ENCODE results near the gene SPRED3.
"Not testable (repeated sequence)": the region's sequence is repeated elsewhere in the genome, so short reads cannot be mapped to it uniquely, and the experiment has no call there.

Gene SPRED3

DNA sequence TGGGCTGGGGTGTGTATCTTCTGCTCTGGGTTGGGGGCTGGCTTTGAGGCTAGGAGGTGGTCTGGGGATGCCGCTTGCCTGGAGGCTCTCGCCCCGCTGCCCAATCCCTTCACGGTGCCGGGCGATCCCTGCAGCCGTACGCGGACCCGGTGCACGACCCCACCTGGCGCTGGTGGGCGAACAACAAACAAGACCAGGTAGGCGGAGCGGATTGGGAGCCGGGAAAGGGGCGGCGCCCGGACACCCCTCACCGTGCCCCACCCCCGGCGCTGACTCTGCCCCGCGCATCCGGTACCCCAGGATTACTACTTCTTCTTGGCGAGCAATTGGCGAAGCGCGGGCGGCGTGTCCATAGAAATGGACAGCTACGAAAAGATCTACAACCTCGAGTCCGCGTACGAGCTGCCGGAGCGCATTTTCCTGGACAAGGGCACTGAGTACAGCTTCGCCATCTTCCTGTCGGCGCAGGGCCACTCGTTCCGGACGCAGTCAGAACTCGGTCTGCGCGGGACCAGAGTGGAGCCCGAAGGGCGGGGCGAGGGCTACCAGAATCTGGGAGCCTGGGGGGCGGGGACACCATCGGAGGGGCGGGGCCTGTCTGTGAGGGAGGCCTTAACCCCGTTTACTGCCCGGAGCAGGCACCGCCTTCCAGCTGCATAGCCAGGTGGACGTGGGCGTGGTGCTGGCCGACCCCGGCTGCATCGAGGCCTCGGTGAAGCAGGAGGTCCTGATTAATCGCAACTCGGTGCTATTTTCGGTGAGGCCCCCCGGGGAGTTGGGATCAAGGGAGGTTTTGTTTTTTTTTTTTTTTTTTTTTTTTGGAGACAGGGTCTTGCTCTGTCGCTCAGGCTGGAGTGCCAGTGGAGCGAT, 26.2 kb upstream of the SPRED3 start:
- peak overlapping the region; percentile 90 to 91 for H3K4me3 Mint-ChIP-seq
- peaks cover 24% of the 10 kb centered on the region for H3K4me1 Mint-ChIP-seq
- H3K9me3 Mint-ChIP-seq = no peaks in the 10 kb centered on the region
- DNase-seq (peak; percentile 77 to 79), ATAC-seq (peak; percentile 78)
- peaks cover 41% of the 10 kb centered on the region for H3K27me3 Mint-ChIP-seq
- H3K27ac Mint-ChIP-seq = no peak overlapping the region

DNA sequence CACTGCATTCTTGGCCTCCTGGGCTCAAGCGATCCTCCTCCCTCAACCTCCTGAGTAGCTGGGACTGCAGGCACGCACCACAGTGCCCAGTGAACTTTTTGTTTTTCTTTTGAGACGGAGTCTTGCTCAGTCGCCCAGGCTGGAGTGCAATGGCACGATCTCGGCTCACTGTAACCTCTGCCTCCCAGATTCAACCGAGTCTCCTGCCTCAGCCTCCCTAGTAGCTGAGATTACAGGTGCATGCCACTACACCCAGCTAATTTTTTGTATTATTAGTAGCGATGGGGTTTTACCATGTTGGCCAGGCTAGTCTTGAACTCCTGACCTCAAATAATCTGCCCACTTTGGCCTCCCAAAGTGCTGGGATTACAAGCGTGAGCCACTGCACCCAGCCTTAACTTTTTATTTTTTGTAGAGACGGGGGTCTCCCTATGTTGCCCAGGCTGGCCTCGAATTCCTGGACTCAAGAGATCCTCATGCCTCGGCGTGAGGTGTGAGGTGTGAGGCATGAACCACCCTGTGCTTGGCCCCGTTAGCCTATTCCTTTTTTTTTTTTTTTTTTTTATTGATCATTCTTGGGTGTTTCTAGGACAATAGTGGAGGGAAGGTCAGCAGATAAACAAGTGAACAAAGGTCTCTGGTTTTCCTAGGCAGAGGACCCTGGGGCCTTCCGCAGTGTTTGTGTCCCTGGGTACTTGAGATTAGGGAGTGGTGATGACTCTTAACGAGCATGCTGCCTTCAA, 25.4 kb upstream of the SPRED3 start:
- not testable (repeated sequence) for DNase-seq, H3K27ac Mint-ChIP-seq, ATAC-seq, H3K9me3 Mint-ChIP-seq
- Mint-ChIP-seq H3K27me3 (peaks cover 49% of the 10 kb centered on the region), H3K4me3 (peak overlapping the region; percentile 90 to 91), H3K4me1 (peaks cover 24% of the 10 kb centered on the region)

DNA sequence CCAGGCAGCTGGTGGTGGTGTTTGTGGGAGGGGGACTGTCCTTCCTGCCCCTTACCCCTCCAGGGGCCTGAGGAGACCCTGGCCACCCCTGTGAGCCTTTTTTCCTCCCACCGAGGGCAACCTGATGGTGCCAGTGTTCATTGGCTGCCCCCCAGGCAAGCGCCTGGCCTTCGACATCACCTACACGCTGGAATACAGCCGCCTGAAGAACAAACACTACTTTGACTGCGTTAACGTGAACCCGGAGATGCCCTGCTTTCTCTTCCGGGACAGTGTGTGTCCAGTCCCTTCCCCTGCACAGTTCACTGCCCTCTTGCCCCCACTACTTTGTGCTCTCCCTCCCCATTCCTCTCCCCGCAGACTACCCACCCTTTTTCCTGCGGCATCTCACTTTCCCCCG, 21.5 kb upstream of the SPRED3 start:
- H3K4me1 Mint-ChIP-seq = peaks cover 9% of the 10 kb centered on the region
- H3K27ac Mint-ChIP-seq = no peak overlapping the region
- peaks cover 22% of the 10 kb centered on the region for H3K27me3 Mint-ChIP-seq
- no peak for ATAC-seq
- H3K4me3 Mint-ChIP-seq = no peak overlapping the region
- no peak for DNase-seq
- no peaks in the 10 kb centered on the region for H3K9me3 Mint-ChIP-seq

DNA sequence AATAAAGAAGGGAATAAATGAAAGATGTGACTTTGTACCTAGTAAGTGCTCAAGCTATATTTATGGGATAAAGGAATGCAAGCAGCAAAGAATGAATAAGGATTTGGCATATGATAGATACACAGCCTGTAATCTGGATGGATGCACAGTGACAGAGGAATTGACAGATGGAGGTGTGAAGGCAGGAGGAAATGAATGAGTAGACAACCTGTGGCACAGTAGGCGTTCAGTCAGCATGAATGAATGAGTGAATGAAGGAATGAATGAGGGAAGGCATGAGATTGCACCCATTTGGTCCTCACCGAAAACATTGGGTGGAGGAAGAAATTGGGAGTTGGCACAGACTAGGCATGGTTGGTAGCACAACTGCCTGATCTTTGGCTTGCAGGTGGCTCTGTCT, 18.9 kb upstream of the SPRED3 start:
- no peak overlapping the region for H3K4me3 Mint-ChIP-seq
- DNase-seq (no peak), ATAC-seq (no peak)
- H3K27ac Mint-ChIP-seq = no peak overlapping the region
- no peaks in the 10 kb centered on the region for H3K4me1 Mint-ChIP-seq
- H3K27me3 Mint-ChIP-seq = peaks cover 22% of the 10 kb centered on the region
- no peaks in the 10 kb centered on the region for H3K9me3 Mint-ChIP-seq

DNA sequence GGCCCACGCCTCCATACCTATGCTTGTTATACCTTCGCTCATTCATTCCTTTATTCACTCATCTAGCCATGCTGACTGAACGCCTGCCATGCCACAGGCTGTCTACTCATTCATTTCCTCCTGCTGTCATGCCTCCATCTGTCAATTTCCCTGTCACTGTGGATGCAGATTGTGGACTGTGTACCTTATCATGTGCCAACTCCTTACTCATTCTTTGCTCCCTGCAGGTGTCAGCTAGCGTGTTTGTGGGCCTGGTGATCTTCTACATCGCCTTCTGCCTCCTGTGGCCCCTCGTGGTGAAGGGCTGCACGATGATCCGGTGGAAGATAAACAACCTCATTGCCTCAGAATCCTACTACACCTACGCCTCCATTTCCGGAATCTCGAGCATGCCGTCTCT, 18.2 kb upstream of the SPRED3 start:
- DNase-seq (no peak), ATAC-seq (no peak)
- Mint-ChIP-seq H3K27ac (no peak overlapping the region), H3K4me1 (peaks cover 7% of the 10 kb centered on the region), H3K27me3 (peaks cover 22% of the 10 kb centered on the region), H3K9me3 (no peaks in the 10 kb centered on the region), H3K4me3 (no peak overlapping the region)

DNA sequence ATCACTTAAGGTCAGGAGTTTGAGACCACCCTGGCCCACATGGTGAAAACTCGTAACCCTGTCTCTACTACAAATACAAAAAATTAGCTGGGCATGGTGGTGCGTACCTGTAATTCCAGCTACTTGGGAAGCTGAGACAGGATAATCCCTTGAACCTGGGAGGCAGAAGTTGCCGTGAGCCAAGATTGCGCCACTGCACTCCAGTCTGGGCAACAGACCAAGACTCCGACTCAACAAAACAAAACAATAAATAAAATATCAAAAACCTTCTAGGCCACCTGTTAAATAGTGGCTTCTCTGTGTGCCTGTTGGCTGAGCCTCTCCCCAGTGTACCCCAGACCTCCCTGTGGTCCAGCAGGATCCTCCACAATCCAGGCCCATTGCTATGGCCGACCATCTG, 17.4 kb upstream of the SPRED3 start:
- Mint-ChIP-seq H3K27ac (no peak overlapping the region), H3K27me3 (peaks cover 21% of the 10 kb centered on the region), H3K9me3 (no peaks in the 10 kb centered on the region), H3K4me1 (peaks cover 15% of the 10 kb centered on the region), H3K4me3 (no peak overlapping the region)
- DNase-seq = no peak
- no peak for ATAC-seq

DNA sequence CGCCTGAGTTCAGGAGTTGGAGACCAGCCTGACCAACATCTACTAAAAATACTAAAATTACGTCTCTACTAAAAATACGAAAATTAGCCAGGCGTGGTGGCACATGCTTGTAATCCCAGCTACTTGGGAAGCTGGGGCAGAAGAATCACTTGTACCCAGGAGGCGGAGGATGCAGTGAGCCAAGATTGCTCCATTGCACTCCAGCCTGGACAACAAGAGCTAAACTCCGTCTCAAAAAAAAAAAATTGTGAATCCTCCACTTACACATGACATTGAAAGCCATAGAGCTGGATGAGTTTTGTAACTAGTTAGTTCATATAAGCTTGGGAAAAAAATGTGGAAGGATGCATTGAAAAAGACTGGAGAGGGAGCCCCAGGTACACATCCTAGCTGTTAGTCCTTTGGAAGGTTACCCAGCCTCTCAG, 14.6 kb upstream of the SPRED3 start:
- Mint-ChIP-seq H3K27me3 (no peaks in the 10 kb centered on the region), H3K4me3 (peak overlapping the region; percentile 92 to 99), H3K4me1 (peaks cover 25% of the 10 kb centered on the region), H3K27ac (peak overlapping the region; percentile 78 to 100), H3K9me3 (no peaks in the 10 kb centered on the region)
- DNase-seq = no peak
- no peak for ATAC-seq

DNA sequence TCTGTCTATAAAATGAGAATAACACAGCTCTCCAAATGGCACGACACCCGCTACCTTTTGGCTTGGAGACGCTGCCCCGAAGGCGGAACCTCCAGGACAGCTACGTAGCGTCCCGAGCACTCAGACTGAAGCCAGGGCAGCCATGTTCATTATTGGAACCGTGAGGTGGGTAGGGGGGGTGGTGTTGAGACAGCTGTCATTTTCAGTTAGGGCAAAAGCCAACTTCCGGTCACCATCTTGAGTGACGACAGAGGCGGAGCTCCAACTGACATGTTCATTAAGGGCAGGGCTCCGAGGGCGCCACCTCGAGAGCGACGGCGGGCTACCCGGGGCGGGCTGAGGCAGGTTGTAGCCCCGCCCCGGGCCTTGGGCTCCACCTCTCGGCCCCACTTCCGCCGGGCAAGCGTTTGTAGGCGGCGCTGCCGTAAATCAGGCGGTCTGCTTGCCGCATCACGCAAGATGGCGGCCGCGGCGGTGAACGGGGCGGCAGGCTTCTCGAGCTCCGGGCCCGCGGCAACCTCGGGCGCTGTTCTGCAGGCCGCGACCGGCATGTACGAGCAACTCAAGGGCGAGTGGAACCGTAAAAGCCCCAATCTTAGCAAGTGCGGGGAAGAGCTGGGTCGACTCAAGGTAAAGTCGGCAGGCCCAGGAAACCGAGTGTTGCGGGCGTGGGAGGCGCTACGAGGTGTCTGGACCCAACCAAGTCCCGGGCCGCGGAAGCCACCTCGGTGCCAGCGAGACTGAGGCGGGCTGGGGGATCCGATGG, 14.0 kb upstream of the SPRED3 start, which contains the start of gene PSMD8:
Gene PSMD8, plus strand, starts transcription at position 240 of the 766 bp plus-strand sequence. Its CDS starts 31 bp downstream, at position 271.
- Mint-ChIP-seq H3K4me3 (peak within 1 kb of the TSS; percentile 92 to 99), H3K9me3 (no peaks in the 10 kb centered on the region), H3K4me1 (peaks cover 29% of the 10 kb centered on the region), H3K27ac (peak within 1 kb of the TSS; percentile 99 to 100), H3K27me3 (no peaks in the 10 kb centered on the region)
- ATAC-seq (peak; percentile 98), DNase-seq (peak; percentile 99)

DNA sequence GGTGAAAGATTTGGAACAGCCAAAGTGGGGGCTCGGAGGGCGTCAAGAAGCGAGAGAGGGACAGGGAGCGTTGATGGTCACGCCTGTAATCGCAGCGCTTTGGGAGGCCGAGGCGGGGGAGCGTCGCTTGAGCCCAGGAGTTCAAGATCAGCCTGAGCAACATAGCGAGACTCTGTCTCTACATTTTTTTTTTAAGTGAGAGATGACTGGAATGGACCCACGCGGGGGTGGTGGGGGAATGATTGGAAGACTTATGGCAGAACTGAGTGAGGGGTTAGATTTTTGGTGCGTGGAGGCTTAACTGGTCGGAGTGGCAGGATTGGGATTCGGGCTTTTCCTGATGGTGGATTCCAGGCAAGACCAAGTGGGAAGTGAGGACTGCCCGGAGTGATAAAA, 13.4 kb upstream of the SPRED3 start:
- ATAC-seq (peak; percentile 0), DNase-seq (no peak)
- H3K27me3 Mint-ChIP-seq = no peaks in the 10 kb centered on the region
- peak overlapping the region; percentile 92 to 99 for H3K4me3 Mint-ChIP-seq
- no peaks in the 10 kb centered on the region for H3K9me3 Mint-ChIP-seq
- peak overlapping the region; percentile 99 to 100 for H3K27ac Mint-ChIP-seq
- H3K4me1 Mint-ChIP-seq = peaks cover 31% of the 10 kb centered on the region

DNA sequence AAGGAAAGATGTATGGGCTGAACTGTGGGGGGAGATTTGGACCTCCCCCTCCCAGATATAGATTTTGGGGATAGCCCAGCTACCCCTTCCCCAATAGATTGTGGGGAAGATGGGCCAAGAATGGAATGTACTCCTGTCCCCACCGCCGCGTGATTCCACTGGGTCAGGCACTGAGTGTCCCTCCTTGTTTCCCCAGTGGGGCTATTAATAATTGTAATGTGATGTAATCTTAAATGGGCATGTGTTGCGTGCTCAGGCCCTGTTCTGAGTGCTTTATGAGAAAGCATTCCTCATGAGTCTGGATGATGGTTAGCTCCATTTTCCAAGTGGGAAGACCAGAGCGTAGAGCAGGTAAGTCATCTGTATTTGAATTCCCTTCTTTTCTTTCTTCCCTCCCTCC, 12.7 kb upstream of the SPRED3 start:
- Mint-ChIP-seq H3K27me3 (no peaks in the 10 kb centered on the region), H3K4me1 (peaks cover 31% of the 10 kb centered on the region), H3K27ac (peak overlapping the region in 1 of 2 donors; percentile 84), H3K9me3 (no peaks in the 10 kb centered on the region), H3K4me3 (peak overlapping the region; percentile 92 to 99)
- no peak for DNase-seq
- ATAC-seq = no peak

DNA sequence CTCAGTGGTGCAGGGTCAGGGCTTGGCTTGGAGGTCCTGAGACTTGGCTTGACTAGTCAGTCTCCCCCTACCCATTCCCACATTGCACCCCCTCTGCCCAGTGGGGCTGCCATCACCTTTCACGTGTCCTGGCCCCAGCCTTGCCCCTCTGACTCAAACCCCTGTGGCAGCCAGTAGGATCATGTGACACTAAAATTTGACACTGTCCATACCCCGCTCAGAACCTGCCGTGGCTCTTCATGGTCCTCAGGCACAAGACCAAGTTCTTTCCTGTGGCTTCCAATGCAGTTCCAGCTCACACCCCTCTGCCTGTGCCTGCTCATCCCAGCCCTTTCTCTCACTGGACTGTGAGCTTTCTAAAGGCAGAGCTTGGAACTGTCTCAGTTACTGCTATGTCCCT, 11.9 kb upstream of the SPRED3 start:
- Mint-ChIP-seq H3K27ac (no peak overlapping the region), H3K27me3 (no peaks in the 10 kb centered on the region), H3K9me3 (no peaks in the 10 kb centered on the region), H3K4me3 (peak overlapping the region; percentile 56), H3K4me1 (peaks cover 31% of the 10 kb centered on the region)
- DNase-seq (no peak), ATAC-seq (no peak)

DNA sequence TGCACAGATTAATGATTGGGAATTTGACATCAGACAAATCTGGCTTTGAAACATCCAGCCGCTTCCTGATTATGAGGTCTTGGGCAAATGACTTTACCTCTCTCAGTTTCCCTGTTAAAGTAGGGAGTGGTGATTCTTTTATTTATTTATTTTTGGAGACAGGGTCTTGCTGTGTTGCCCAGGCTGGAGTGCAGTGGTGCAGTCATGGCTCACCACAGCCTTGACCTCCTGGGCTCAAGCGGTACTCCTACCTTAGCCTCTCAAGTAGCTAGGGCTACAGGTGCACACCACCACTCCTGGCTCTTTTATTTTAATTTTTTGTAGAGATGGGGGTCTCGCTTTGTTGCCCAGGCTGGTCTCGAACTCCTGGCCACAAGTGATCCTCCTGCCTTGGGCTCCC, 11.4 kb upstream of the SPRED3 start:
- DNase-seq (no peak), ATAC-seq (no peak)
- peaks cover 31% of the 10 kb centered on the region for H3K4me1 Mint-ChIP-seq
- peak overlapping the region in 1 of 2 donors; percentile 71 for H3K27ac Mint-ChIP-seq
- H3K4me3 Mint-ChIP-seq = peak overlapping the region in 1 of 2 donors; percentile 56
- no peaks in the 10 kb centered on the region for H3K9me3 Mint-ChIP-seq
- H3K27me3 Mint-ChIP-seq = no peaks in the 10 kb centered on the region

DNA sequence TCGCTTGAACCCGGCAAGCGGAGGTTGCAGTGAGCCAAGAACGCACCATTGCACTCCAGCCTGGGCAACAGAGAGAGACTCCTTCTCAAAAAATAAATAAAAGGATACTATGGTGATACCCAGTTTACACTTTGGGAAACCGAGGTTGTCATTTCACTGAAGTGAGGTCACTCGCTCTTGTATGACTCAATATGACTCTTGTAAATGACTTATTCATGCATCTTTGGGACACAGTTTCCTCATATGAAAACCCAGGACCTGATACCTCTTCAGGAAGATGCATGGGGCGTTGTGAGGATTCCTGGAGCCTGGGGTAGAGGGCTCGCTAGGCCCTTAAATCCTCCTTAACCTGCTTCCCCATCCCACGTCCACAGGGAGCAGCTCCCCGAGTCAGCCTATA, 9.6 kb upstream of the SPRED3 start:
- no peak for DNase-seq
- no peaks in the 10 kb centered on the region for H3K9me3 Mint-ChIP-seq
- peaks cover 31% of the 10 kb centered on the region for H3K4me1 Mint-ChIP-seq
- H3K4me3 Mint-ChIP-seq = no peak overlapping the region
- ATAC-seq = no peak
- no peaks in the 10 kb centered on the region for H3K27me3 Mint-ChIP-seq
- H3K27ac Mint-ChIP-seq = no peak overlapping the region

DNA sequence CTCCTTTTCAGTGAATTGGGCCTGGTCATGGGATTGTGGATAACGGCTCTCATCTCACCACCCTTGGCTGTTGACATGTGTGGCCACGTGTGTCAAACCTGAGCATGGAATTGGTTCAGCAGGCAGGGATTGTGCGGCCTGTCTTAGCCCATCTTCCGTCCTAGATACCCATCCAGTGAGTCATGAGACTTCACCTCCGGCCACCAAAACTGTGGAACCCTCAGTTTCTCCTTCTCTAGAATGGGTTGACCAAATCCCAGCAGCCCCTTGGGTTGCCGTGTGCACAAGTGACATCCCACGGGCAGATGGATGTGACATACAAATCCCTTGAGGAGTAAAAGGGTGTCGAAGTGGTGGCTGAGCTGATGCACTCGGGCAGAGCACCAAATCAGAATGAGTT, 7.4 kb upstream of the SPRED3 start:
- Mint-ChIP-seq H3K27ac (no peak overlapping the region), H3K4me3 (no peak overlapping the region), H3K27me3 (peaks cover 7% of the 10 kb centered on the region), H3K4me1 (peaks cover 32% of the 10 kb centered on the region), H3K9me3 (no peaks in the 10 kb centered on the region)
- ATAC-seq (no peak), DNase-seq (no peak)

DNA sequence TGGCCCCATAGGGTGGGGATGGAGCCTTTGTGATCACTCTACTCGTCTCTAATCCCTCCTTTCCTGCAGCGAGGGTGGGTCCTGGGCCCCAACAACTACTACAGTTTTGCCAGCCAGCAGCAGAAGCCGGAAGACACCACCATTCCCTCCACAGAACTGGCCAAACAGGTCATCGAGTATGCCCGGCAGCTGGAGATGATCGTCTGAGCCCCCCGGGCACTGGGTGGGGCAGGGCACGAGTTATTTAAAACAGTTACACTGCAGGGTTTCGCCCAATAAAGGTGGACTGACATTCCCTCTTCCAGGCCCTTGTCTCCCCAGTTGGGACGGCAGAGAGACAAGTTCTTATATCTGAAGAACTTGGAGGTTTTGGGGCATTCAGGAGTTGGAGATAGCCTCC, 5.3 kb upstream of the SPRED3 start:
- ATAC-seq = no peak
- Mint-ChIP-seq H3K4me1 (peaks cover 41% of the 10 kb centered on the region), H3K4me3 (no peak overlapping the region), H3K27ac (no peak overlapping the region), H3K27me3 (peaks cover 21% of the 10 kb centered on the region), H3K9me3 (no peaks in the 10 kb centered on the region)
- DNase-seq = no peak

All from stimulated activated naive CD8-positive, alpha-beta T cell treated with anti-CD3 and anti-CD28 coated beads, Interleukin-15, amount 100 ng/mL, for 72 hours (primary cell).